ENCODE data around the gene UBAC2.

- no peak for TF ChIP-seq CTCF (IDR thresholded peaks at IDR 0.05 in 8 of 11, conservative IDR thresholded peaks at IDR 0.05 in 3 of 11)
- TF ChIP-seq POLR2A (IDR thresholded peaks at IDR 0.05), result no peak
- no peak for TF ChIP-seq POLR2AphosphoS5 (IDR thresholded peaks at IDR 0.05)
Measured at GRCh38 chr13:99339736-99340397, 139.2 kb downstream of the UBAC2 start.

All from spleen (tissue), 7 donors.